Activated CD8-positive, alpha-beta T cell treated with anti-CD3 and anti-CD28 coated beads, Interleukin-2, amount 10 ng/mL, durations not matched to agents 7 days and 5 days (primary cell): ENCODE results near the gene ASTN1. TPM values are rescaled to one million over a fixed set of nuclear protein-coding genes. Genes with fewer than 3 reads are reported as not detected.

Experiments
- ATAC-seq: fragments of 150-1000 bp; cut with Tn5 transposase; one replicate; pipeline ENCODE4 v1.10.0; 2021; ENCODE audit warnings: moderate library complexity
- CTCF ChIA-PET: fragments of 350-600 bp; sonication (Branson Sonifier 250); formaldehyde crosslinking; loops from one replicate; lab custom pipeline; 2021; ENCODE audit warnings: antibody characterized with exemption; lab: Charles Lee
- POLR2A ChIA-PET: fragments of 350-600 bp; sonication (Branson Sonifier 250); formaldehyde crosslinking; loops from one replicate; lab custom pipeline; 2021; ENCODE audit warnings: antibody characterized with exemption; lab: Charles Lee
- DNase-seq: peaks from one replicate; pipeline ENCODE4 v3.0.0-alpha.2; 2020
- H3K27ac Mint-ChIP-seq: one replicate; pipeline ENCODE4 v1.8.0; 2021; ENCODE audit warnings: mild to moderate bottlenecking, mixed read lengths
- H3K27me3 Mint-ChIP-seq: one replicate; pipeline ENCODE4 v1.8.0; 2021; ENCODE audit warnings: low read depth, mixed read lengths
- H3K36me3 Mint-ChIP-seq: one replicate; pipeline ENCODE4 v1.8.0; 2021; ENCODE audit warnings: low read depth, mixed read lengths
- H3K4me1 Mint-ChIP-seq: one replicate; pipeline ENCODE4 v1.8.0; 2021; ENCODE audit warnings: low read depth, mixed read lengths
- H3K4me3 Mint-ChIP-seq: one replicate; pipeline ENCODE4 v1.8.0; 2021; ENCODE audit warnings: mild to moderate bottlenecking, mixed read lengths
- H3K9me3 Mint-ChIP-seq: one replicate; pipeline ENCODE4 v1.8.0; 2022; ENCODE audit warnings: mixed read lengths; ENCODE audit not compliant: insufficient read depth
- total RNA-seq, 2 experiments: library from RNA; stranded (reverse); gene quantifications; one replicate each; pipeline ENCODE4 v1.2.3, GENCODE V29; 2021

The ASTN1 gene
- total RNA-seq, 2 experiments from 2014 or later, result not detected

- ChIA-PET CTCF (no interaction called here), POLR2A (no interaction called here)
- Mint-ChIP-seq H3K4me1 (no peaks in the 10 kb centered on the region), H3K9me3 (no peaks in the 10 kb centered on the region), H3K27me3 (no peaks in the 10 kb centered on the region), H3K36me3 (no peaks in the 10 kb centered on the region), H3K27ac (no peak overlapping the region), H3K4me3 (no peak overlapping the region)
- no peak for DNase-seq
- ATAC-seq, result no peak
These were observed 317.5 kb downstream of the ASTN1 start for GRCh38 chr1:176847052-176847451.

- H3K4me3 Mint-ChIP-seq, result no peak overlapping the region
- H3K9me3 Mint-ChIP-seq, result no peaks in the 10 kb centered on the region
- no peak for DNase-seq
- H3K36me3 Mint-ChIP-seq, result no peaks in the 10 kb centered on the region
- ChIA-PET POLR2A (no interaction called here), CTCF (interaction anchor here (0.9 kb wide), 1 partner anchor 469 kb away, joined by 3 read pairs; no protein-coding TSS in a partner anchor)
- no peak overlapping the region for H3K27ac Mint-ChIP-seq
- no peak for ATAC-seq
- H3K27me3 Mint-ChIP-seq, result no peaks in the 10 kb centered on the region
- H3K4me1 Mint-ChIP-seq, result no peaks in the 10 kb centered on the region
These were observed 320.9 kb downstream of the ASTN1 start for GRCh38 chr1:176843352-176844297.

GRCh38 chr1:176841238-176841637 lies 323.3 kb downstream of the ASTN1 start:
- ATAC-seq, result no peak

GRCh38 chr1:176839216-176839615 lies 325.3 kb downstream of the ASTN1 start:
- POLR2A ChIA-PET, result no interaction called here
- DNase-seq, result no peak
- ATAC-seq, result no peak
- H3K4me3 Mint-ChIP-seq, result no peak overlapping the region
- no peaks in the 10 kb centered on the region for H3K27me3 Mint-ChIP-seq
- H3K36me3 Mint-ChIP-seq, result no peaks in the 10 kb centered on the region
- CTCF ChIA-PET, result no interaction called here
- no peaks in the 10 kb centered on the region for H3K4me1 Mint-ChIP-seq
- H3K9me3 Mint-ChIP-seq, result no peaks in the 10 kb centered on the region
- no peak overlapping the region for H3K27ac Mint-ChIP-seq

More at GRCh38 chr1:176841238-176841637, 323.3 kb downstream of the ASTN1 start:
- Mint-ChIP-seq H3K27ac (no peak overlapping the region), H3K4me1 (no peaks in the 10 kb centered on the region), H3K27me3 (no peaks in the 10 kb centered on the region), H3K36me3 (no peaks in the 10 kb centered on the region), H3K9me3 (no peaks in the 10 kb centered on the region), H3K4me3 (no peak overlapping the region)
- POLR2A ChIA-PET, result no interaction called here
- no peak for DNase-seq
- CTCF ChIA-PET, result no interaction called here

GRCh38 chr1:176838276-176838995 lies 326.1 kb downstream of the ASTN1 start:
- CTCF ChIA-PET, result no interaction called here
- no peak overlapping the region for H3K4me3 Mint-ChIP-seq
- no peaks in the 10 kb centered on the region for H3K36me3 Mint-ChIP-seq
- no peak overlapping the region for H3K27ac Mint-ChIP-seq
- H3K4me1 Mint-ChIP-seq, result no peaks in the 10 kb centered on the region
- H3K9me3 Mint-ChIP-seq, result no peaks in the 10 kb centered on the region
- POLR2A ChIA-PET, result no interaction called here
- no peak for DNase-seq
- ATAC-seq, result no peak
- H3K27me3 Mint-ChIP-seq, result no peaks in the 10 kb centered on the region

- ATAC-seq (no peak), DNase-seq (no peak)
- ChIA-PET POLR2A (no interaction called here), CTCF (no interaction called here)
- Mint-ChIP-seq H3K36me3 (no peaks in the 10 kb centered on the region), H3K4me3 (no peak overlapping the region), H3K27me3 (no peaks in the 10 kb centered on the region), H3K4me1 (no peaks in the 10 kb centered on the region), H3K27ac (no peak overlapping the region), H3K9me3 (no peaks in the 10 kb centered on the region)
These were observed 326.8 kb downstream of the ASTN1 start for GRCh38 chr1:176837708-176838107.

GRCh38 chr1:176831150-176831549 lies 333.4 kb downstream of the ASTN1 start:
- H3K27me3 Mint-ChIP-seq, result no peaks in the 10 kb centered on the region
- H3K27ac Mint-ChIP-seq, result no peak overlapping the region
- ATAC-seq, result no peak
- H3K36me3 Mint-ChIP-seq, result no peaks in the 10 kb centered on the region
- CTCF ChIA-PET, result no interaction called here
- H3K9me3 Mint-ChIP-seq, result no peaks in the 10 kb centered on the region
- no peak overlapping the region for H3K4me3 Mint-ChIP-seq
- no peaks in the 10 kb centered on the region for H3K4me1 Mint-ChIP-seq
- no peak for DNase-seq
- POLR2A ChIA-PET, result no interaction called here

GRCh38 chr1:176829261-176829660 lies 335.3 kb downstream of the ASTN1 start:
- no peak overlapping the region for H3K27ac Mint-ChIP-seq
- no peaks in the 10 kb centered on the region for H3K4me1 Mint-ChIP-seq
- H3K4me3 Mint-ChIP-seq, result no peak overlapping the region
- DNase-seq (no peak), ATAC-seq (no peak)
- no peaks in the 10 kb centered on the region for H3K9me3 Mint-ChIP-seq
- ChIA-PET CTCF (no interaction called here), POLR2A (no interaction called here)
- no peaks in the 10 kb centered on the region for H3K36me3 Mint-ChIP-seq
- H3K27me3 Mint-ChIP-seq, result no peaks in the 10 kb centered on the region

GRCh38 chr1:176826265-176826664 lies 338.2 kb downstream of the ASTN1 start:
- Mint-ChIP-seq H3K27me3 (no peaks in the 10 kb centered on the region), H3K9me3 (no peaks in the 10 kb centered on the region), H3K4me1 (no peaks in the 10 kb centered on the region), H3K36me3 (no peaks in the 10 kb centered on the region), H3K4me3 (no peak overlapping the region), H3K27ac (no peak overlapping the region)
- ATAC-seq (no peak), DNase-seq (no peak)
- POLR2A ChIA-PET, result no interaction called here
- CTCF ChIA-PET, result no interaction called here

- Mint-ChIP-seq H3K27me3 (no peaks in the 10 kb centered on the region), H3K4me1 (no peaks in the 10 kb centered on the region), H3K9me3 (no peaks in the 10 kb centered on the region), H3K27ac (no peak overlapping the region), H3K36me3 (no peaks in the 10 kb centered on the region), H3K4me3 (no peak overlapping the region)
- ChIA-PET CTCF (no interaction called here), POLR2A (no interaction called here)
- no peak for ATAC-seq
- no peak for DNase-seq
These were observed 344.0 kb downstream of the ASTN1 start for GRCh38 chr1:176820391-176821031.

- CTCF ChIA-PET, result no interaction called here
- no peak overlapping the region for H3K27ac Mint-ChIP-seq
- no peak for DNase-seq
- no peak for ATAC-seq
- H3K36me3 Mint-ChIP-seq, result no peaks in the 10 kb centered on the region
- H3K27me3 Mint-ChIP-seq, result no peaks in the 10 kb centered on the region
- no peaks in the 10 kb centered on the region for H3K4me1 Mint-ChIP-seq
- POLR2A ChIA-PET, result no interaction called here
- H3K9me3 Mint-ChIP-seq, result no peaks in the 10 kb centered on the region
- no peak overlapping the region for H3K4me3 Mint-ChIP-seq
These were observed 348.3 kb downstream of the ASTN1 start for GRCh38 chr1:176816232-176816631.

GRCh38 chr1:176815621-176816020 lies 348.9 kb downstream of the ASTN1 start:
- no peaks in the 10 kb centered on the region for H3K9me3 Mint-ChIP-seq
- no peak overlapping the region for H3K4me3 Mint-ChIP-seq
- DNase-seq (no peak), ATAC-seq (no peak)
- H3K36me3 Mint-ChIP-seq, result no peaks in the 10 kb centered on the region
- H3K4me1 Mint-ChIP-seq, result no peaks in the 10 kb centered on the region
- no peaks in the 10 kb centered on the region for H3K27me3 Mint-ChIP-seq
- ChIA-PET CTCF (no interaction called here), POLR2A (no interaction called here)
- H3K27ac Mint-ChIP-seq, result no peak overlapping the region
